Hippocampal formation (tissue), 2 donors: ENCODE data around the gene TBC1D4.
A peak's percentile ranks its signal among the peaks of the same experiment; 100 is the strongest.

Source experiments
- DNase-seq, 2 donors: peaks; one replicate each; lab custom pipeline; 2025; lab: John Stamatoyannopoulos, UW

The TBC1D4 gene

GRCh38 chr13:75482070-75482819, at the start of gene TBC1D4:
Gene TBC1D4 (minus strand): TSS chr13:75482169. CDS start chr13:75481767, 402 bp downstream.
- DNase-seq = peak; percentile 69 to 80

DNA sequence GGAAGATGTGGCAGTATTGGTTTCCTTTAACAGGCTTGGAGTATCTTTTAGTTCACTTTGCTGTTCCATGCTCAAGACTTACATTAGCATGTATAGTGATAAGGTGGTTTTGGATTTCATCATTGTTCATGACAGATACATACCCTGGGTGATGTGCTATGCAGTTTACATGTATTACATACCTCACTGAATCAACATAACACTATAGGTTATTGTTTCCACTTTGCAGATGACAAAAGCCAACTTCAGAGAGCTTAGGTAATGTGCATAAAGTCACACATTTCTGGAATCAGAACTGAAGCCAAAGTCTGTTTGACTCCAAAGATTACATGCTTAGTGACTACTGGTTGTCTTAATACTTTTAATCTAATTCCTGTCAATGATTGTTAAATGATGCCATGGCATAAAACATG, 48.6 kb upstream of the TBC1D4 start:
- no peak for DNase-seq

DNA sequence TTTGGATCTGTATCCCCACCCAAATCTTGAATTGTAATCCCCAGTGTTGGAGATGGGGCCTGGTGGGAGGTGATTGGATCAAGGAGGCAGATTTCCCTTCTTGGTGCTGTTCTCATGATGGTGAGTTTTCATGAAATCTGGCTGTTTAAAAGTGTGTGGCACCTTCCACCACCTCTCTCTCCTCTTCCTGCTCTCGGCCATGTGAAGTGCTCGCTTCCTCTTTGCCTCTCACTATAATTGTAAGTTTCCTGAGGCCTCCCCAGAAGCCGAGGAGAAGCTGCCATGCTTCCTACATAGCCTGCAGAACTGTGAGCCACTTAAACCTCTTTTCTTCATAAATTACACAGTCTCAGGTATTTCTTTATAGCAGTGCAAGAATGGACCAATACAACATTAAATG, 40.0 kb upstream of the TBC1D4 start:
- no peak for DNase-seq

- no peak for DNase-seq
These were observed 36.6 kb upstream of the TBC1D4 start for GRCh38 chr13:75518439-75519088.

DNA sequence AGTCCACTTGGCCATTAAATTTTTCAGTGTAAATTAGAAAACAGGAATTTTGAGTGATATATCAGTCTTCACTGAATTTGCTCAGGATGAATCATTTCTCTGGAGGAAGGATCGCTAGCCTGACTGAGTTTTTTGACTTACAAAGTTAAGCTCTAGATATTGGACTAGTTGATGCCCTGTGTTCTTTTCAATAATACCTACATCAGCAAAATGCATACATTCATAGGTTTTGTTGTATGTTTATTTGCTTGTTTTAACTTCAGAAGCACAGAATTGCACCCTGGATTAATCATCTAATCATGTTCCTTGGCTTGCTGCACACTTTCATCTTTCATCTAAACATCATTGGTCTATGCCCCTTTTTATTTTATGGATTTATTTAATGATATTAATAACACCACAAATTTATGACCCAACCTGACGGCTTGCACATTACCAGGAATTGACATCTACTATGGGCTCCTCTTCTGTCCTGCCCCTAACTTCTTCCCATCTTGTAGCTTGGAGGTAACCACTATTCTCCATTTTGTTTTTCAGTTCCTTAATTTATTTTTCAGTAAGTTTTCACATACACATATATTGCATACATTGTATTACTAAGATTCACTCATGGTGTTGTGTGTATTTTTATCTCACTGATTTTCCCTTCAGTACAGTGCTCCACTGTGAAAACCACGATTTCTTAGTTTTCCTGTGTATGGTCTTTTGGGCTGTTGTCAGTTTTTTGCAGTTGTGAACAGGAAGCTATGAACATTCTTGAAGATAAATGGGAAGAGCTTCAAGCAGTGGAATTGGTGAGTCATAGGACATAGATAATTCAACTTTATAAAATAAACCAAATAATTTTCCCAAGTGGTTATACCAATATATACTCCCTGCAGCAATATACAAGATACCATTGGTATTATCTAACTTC, 32.4 kb upstream of the TBC1D4 start:
- no peak for DNase-seq

DNA sequence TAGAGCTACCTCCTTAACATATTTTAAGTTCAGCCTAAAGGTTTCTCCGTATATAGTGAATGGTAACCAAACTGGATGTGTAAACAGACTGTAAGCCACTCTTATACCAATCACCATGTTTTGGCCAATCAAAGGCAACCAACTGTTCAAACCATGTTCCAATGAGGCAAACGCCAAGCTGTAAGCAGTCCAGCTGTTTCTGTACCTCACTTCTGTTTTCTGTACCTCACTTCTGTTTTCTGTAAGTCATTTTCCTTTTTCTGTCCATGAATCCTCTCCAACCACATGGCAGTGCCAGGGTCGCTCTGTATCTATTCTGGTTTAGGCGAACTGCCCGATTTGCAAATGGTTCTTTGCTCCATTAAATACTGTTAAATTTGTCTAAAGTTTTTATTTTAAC, 31.3 kb upstream of the TBC1D4 start:
- no peak for DNase-seq

DNA sequence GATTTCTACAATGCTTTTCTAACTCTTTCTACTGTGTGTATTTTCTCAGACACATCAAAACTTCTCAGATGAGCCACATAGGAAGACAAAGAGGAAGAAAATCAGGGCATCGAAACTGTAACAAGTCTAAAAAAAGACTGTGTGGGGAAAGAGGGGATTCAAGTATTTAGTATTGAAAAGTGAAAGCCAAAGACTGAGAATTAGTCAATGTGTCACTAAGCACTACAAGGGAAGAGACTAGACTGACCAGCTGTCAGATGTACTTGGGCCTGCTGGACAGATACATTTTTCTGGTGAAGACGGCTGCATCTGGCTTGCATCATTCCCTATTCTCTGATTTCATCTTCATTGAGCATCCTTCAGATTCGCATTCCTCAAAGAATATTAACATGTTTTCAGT, 30.3 kb upstream of the TBC1D4 start:
- DNase-seq = no peak

DNA sequence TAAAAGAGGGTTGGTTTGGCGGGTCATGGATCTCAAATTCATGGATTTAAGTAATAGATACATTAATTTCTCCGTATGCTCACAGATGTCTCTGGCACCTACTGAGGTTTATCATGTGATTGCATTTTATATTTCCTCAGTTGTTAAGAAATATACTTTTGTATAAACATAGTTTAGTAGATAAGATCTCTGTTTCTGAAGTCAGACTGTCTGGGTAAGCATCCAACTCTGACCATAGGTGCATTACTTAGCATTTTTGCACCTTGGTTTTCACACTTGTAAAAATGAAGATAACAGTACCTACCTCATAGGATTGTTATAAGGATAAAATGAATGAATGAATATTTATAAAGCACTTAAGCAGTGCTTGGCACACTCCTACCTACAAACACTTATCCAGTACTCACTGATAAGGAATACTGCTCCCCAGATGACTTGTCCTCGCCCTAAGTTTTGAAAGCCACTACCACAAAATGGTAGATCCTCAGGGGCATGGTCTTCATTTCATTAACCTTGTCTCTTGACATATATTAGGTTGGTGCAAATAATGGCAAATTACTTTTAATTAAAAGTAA, 29.2 kb upstream of the TBC1D4 start:
- no peak for DNase-seq

GRCh38 chr13:75508002-75508548, 26.1 kb upstream of the TBC1D4 start:
- DNase-seq = no peak

DNA sequence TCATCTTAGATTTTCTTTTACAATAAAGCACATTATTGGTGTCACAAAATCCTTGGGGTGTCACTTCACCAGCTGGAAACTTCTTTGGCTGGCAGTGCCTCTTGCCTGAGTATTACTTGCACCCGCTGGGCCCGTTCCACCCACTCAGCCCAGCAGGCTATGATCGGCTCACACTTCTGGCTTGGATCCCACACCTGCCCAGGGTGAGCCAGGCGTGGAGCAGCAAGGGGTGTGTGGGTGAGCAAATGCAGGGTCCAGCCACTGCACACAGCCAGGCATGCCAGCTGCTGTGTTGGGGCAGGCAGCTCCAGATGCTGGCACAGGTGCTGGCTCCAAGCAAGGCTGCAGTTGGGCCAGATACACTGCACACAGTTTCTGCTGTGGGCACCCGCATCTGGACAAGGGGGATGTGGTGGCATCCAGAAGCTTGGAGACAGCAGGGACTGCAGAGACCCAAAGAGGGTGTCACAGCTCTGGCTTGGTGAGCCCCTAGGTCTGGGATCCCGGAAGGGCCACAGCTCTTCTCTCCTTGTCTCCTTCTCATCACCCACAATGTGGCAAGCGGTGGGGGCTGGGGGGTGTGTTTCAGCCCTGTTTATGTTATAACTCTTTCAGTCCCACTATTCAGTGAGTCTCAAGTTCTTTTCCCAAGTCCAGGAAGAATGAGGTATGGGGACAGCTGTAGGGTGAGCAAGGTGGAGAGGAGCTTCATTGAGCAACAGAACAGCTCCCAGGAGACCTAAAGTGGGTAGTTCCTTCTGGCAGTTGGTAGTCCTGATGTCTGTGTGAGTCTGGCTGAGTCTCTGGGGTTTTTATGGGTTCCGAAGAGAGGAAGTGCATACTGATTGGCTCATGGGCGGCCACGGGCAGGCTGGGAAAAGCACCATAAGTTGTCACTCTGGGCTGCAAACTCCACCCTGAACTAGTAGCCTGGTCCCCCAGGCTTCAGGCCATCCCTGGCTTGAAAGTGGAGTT, 25.3 kb upstream of the TBC1D4 start:
- no peak for DNase-seq

- DNase-seq = no peak
These were observed 24.0 kb upstream of the TBC1D4 start for GRCh38 chr13:75506018-75506417.

DNA sequence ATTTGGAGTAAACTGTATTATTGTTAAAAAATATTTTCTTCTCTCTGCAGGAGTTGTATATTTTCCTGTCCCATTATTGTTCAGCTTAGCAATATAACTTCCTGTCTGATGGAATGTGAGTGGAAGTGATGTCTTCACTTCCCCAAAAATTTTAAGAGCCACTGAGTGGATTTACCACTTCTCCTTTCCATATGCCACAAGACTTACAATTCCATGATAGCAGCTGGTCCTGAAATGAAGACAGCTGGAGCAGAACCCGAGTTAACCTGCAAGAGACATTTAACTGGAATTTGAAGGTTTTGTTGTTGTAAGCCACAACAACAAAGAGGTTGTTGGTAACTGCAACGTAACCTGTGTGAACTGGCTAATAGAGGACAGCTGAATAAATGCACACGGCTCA, 23.4 kb upstream of the TBC1D4 start:
- DNase-seq = no peak

DNA sequence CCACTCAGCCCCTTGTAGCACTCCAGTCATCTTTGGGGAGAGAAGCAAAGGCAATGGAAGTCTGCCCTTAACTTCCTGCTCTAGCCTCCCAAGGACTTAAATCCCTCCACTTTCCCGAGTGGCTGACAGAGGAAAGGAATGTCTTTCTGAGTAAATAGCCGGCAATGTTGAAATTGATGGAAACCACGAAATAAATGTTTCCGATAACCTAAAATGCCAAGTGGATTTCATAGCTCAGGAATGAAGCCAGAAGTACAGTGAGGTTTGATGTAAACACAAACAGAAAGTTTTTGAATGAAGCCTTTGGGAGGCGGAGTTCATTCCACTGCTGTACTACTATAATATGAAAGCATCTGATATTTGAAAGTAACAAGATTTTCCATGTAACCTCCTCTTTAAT, 14.0 kb upstream of the TBC1D4 start:
- DNase-seq = no peak

DNA sequence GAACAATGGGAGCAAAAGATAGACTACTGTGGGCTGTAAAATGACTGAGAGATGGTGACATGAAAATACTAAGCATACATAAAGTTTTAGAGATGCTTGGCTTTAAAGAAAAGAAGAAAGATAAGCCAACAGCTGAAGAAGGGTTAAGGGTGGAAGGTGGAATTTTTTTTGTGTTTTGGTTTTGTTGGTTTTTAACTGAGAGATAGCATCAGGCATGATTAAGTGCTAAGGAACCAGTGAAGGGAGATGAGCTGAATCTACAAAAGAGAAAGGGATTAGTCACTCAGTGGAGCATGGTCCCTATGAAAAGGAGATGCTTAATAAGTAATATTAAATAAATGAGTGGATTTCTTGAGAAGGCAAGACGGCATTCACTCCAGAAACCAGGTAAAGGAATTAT, 12.5 kb upstream of the TBC1D4 start:
- DNase-seq = no peak

DNA sequence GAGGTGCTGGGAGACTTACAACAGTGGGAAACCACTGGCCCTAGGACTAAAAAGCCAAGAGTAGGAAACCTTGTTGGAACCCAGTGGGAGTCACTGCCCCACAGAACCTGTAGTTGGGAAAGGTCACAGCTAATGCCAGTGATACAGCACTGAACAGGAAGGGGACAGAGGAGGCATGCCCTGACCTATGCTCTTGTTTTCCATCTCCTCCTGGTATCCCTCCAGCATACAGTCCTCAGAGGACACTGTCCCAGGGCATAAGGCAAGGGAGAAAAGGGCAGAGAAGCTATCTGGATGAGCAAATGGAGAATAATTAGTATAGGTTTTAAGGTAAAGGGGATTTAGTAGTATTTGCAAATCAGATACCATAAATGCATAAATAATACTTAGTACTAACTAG, 11.2 kb upstream of the TBC1D4 start:
- DNase-seq = no peak

- DNase-seq = no peak
These were observed 10.4 kb upstream of the TBC1D4 start for GRCh38 chr13:75492389-75492788.

DNA sequence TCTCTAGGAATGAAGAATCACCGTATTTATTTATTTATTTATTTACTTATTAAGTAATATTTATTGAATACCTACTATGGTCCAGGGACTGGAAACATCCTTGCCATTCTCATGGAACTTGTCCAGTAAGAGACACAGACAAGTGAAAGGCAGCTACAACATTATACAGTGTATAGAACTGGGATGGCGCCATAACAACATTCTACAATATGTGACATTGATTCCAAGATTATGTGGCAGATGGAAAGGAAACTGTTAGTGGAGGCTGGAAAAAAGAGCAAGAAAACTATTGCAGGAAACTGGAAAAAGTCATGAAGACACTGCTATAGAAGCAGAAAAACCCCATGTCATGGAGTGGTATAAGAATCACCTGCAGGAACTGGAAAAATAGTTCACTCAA, 9.4 kb upstream of the TBC1D4 start:
- no peak for DNase-seq

DNA sequence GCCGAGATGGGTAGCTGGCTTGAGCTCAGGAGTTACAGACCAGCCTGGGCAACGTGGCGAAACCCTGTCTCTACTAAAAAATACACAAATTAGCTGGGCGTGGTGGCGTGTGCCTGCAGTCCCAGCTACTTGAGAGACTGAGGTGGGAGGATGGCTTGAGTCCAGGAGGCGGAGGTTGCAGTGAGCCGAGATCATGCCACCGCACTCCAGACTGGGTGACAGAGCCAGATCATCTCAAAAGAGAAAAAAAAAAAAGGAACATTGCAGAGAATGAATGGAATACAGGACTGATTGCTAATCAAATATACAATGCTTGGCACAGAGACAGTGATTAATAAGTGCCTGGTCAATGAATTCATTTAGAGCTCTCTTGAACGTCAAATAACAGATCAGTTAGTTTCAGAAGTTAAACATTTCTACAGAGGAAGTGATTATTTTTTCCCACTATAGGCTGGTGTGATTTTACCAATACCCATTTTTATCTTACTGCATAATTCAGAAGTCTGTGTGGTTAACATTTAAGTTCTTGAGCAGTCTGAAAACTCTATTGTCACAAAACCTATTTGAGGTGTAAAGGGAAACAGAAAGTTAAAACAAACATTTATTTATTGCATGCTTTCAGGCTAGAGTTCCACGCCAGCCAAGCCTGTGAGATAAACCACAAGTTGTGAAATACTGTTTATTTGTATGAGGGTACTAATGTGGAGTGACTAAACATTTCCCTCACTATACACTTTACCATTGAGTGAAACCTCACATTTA, 7.7 kb upstream of the TBC1D4 start:
- DNase-seq = no peak

DNA sequence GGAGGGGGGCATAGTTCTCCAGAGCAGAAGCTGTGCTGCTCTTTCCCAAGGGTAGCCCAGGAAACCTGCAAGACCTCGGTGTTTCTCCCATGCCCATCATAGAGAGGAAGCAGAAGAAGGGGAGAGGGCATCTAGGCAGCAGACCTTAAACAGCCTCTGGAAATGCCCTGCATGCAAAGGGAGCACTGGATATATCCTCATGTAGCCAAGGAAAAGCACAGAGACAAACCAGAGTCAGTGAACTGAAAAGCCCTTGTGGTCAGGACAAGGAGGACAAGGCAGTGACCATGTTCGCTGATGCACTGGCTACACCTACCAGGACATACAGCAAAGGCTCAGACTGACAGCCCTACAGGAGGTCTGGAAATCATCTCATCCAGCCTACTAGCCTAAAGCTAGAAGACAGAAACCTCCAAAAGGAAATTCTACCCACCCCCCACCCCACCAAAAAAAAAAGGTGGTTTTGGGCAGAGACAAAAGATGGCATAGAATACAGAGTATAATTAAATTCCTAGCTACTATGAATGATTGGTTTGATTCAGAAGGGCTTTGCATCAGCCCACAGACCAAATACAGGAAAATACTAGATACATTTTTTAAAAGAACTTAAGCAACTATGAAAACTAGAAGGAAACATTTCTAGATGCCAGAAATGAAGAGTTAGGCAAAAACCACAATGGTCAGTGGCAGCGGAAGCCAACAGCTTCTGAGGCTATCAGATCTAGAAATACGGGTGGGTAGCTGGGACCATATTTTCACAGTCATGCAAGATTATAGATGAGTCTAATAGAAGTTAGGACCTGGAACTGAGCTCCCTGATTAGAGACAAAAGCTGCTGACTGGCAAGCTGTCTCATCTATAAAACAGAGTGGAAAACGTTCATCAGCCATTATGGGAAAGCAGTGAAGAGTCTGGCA, 4.4 kb upstream of the TBC1D4 start:
- DNase-seq = no peak
